Suprapubic skin (tissue), 4 donors: ENCODE data around the gene RNF111. TPM values are rescaled to one million over a fixed set of nuclear protein-coding genes. Genes with fewer than 3 reads are reported as not detected.

Experiments used
- DNase-seq, 2 donors: peaks; one replicate each; pipeline ENCODE4 v3.0.0-alpha.2; 2019; ENCODE audit warnings: low spot score in 2 of 2
- H3K27ac ChIP-seq: fragments of 200-600 bp; sonication (generic); one replicate; pipeline ENCODE4 v1.5.1; 2019
- H3K27me3 ChIP-seq: fragments of 200-600 bp; sonication (generic); one replicate; pipeline ENCODE4 v1.5.1; 2019
- H3K36me3 ChIP-seq: fragments of 200-600 bp; sonication (generic); one replicate; pipeline ENCODE4 v1.5.1; 2019
- H3K4me1 ChIP-seq: fragments of 200-600 bp; sonication (generic); one replicate; pipeline ENCODE4 v1.5.1; 2019
- H3K4me3 ChIP-seq: fragments of 200-600 bp; sonication (generic); one replicate; pipeline ENCODE4 v1.5.1; 2019; ENCODE audit warnings: mild to moderate bottlenecking
- H3K9me3 ChIP-seq: fragments of 200-600 bp; sonication (generic); one replicate; pipeline ENCODE4 v1.5.1; 2019
- CTCF ChIP-seq, 2 donors: fragments of 200-600 bp in 1 of 2; fragments of 450-650 bp in 1 of 2; sonication (generic) in 1 of 2; IDR thresholded peaks; one replicate each; pipeline ENCODE4 v1.5.1; 2016 to 2019; ENCODE audit warnings: antibody characterized with exemption in 2 of 2, mild to moderate bottlenecking in 1 of 2, moderate library complexity in 1 of 2
- EP300 ChIP-seq: sonication (generic); formaldehyde crosslinking; IDR thresholded peaks from one replicate; pipeline ENCODE4 v1.6.1; 2017; ENCODE audit warnings: antibody characterized with exemption
- POLR2A ChIP-seq, 2 donors: fragments of 450-650 bp; IDR thresholded peaks; one replicate each; pipeline ENCODE4 v1.6.1; 2017; ENCODE audit warnings: antibody characterized with exemption in 2 of 2, mild to moderate bottlenecking in 2 of 2, moderate library complexity in 2 of 2
- POLR2AphosphoS5 ChIP-seq, 3 donors: sonication (generic); formaldehyde crosslinking; IDR thresholded peaks; one replicate each; pipeline ENCODE4 v1.6.1; 2017; ENCODE audit warnings: antibody characterized with exemption in 3 of 3
- WGBS: methylation state at CpG from one replicate; pipeline ENCODE4 v1.1.5; 2018; 5-methylcytosine and 5-hydroxymethylcytosine counted together
- total RNA-seq, 4 donors: library from RNA; depleted of rRNA; stranded (reverse); fragments of >200 nt; gene quantifications; one replicate each; pipeline ENCODE4 v1.1.0, GENCODE V29; 2016

RNF111 gene
- total RNA-seq, 4 donors from 2014 or later = 15.2 to 34.4 (median 22.2) TPM

GRCh38 chr15:59059076-59059597 is 71.7 kb downstream of the RNF111 start:
- no peak for TF ChIP-seq POLR2A (IDR thresholded peaks at IDR 0.05)
- no peak for TF ChIP-seq CTCF (IDR thresholded peaks at IDR 0.05)
- no peak for TF ChIP-seq EP300
- no peak for TF ChIP-seq POLR2AphosphoS5 (IDR thresholded peaks at IDR 0.05)
- 94% methylated on average over 2 of the region's 2 CpGs for WGBS
- Histone ChIP-seq H3K27ac (no peak overlapping the region), H3K9me3 (no peaks in the 10 kb centered on the region), H3K4me1 (no peaks in the 10 kb centered on the region), H3K27me3 (no peaks in the 10 kb centered on the region), H3K4me3 (no peak overlapping the region), H3K36me3 (peaks cover 65% of the 10 kb centered on the region)
- no peak for DNase-seq

- Histone ChIP-seq H3K9me3 (no peaks in the 10 kb centered on the region), H3K4me1 (no peaks in the 10 kb centered on the region), H3K27ac (no peak overlapping the region), H3K36me3 (peaks cover 70% of the 10 kb centered on the region), H3K27me3 (no peaks in the 10 kb centered on the region), H3K4me3 (no peak overlapping the region)
- 85% methylated on average over 4 of the region's 4 CpGs for WGBS
- TF ChIP-seq POLR2A (IDR thresholded peaks at IDR 0.05) = no peak
- DNase-seq = no peak
These were observed 72.9 kb downstream of the RNF111 start for GRCh38 chr15:59060348-59060747.

GRCh38 chr15:59063042-59063441 is 75.6 kb downstream of the RNF111 start:
- H3K9me3 ChIP-seq = no peaks in the 10 kb centered on the region
- no peak for DNase-seq
- no peak overlapping the region for H3K4me3 ChIP-seq
- peaks cover 83% of the 10 kb centered on the region for H3K36me3 ChIP-seq
- no peaks in the 10 kb centered on the region for H3K27me3 ChIP-seq
- H3K4me1 ChIP-seq = no peaks in the 10 kb centered on the region
- no peak overlapping the region for H3K27ac ChIP-seq
- 82% methylated on average over 4 of the region's 4 CpGs for WGBS
- TF ChIP-seq EP300 (no peak), POLR2AphosphoS5 (IDR thresholded peaks at IDR 0.05) (no peak), POLR2A (IDR thresholded peaks at IDR 0.05) (no peak), CTCF (IDR thresholded peaks at IDR 0.05) (no peak)

- TF ChIP-seq POLR2AphosphoS5 (IDR thresholded peaks at IDR 0.05) = no peak
- TF ChIP-seq EP300 = no peak
- TF ChIP-seq POLR2A (IDR thresholded peaks at IDR 0.05) = no peak
- TF ChIP-seq CTCF (IDR thresholded peaks at IDR 0.05) = no peak
- Histone ChIP-seq H3K36me3 (peaks cover 59% of the 10 kb centered on the region), H3K27ac (no peak overlapping the region), H3K4me1 (no peaks in the 10 kb centered on the region), H3K27me3 (no peaks in the 10 kb centered on the region), H3K9me3 (no peaks in the 10 kb centered on the region), H3K4me3 (no peak overlapping the region)
- 91% methylated on average over 1 of the region's 1 CpG for WGBS
- DNase-seq = no peak
These were observed 82.0 kb downstream of the RNF111 start for GRCh38 chr15:59069430-59069829.

GRCh38 chr15:59074607-59075006 is 87.1 kb downstream of the RNF111 start:
- no peak overlapping the region for H3K27ac ChIP-seq
- no peak overlapping the region for H3K4me3 ChIP-seq
- DNase-seq = no peak
- no peaks in the 10 kb centered on the region for H3K27me3 ChIP-seq
- peaks cover 37% of the 10 kb centered on the region for H3K36me3 ChIP-seq
- TF ChIP-seq POLR2AphosphoS5 (IDR thresholded peaks at IDR 0.05) (no peak), CTCF (IDR thresholded peaks at IDR 0.05) (no peak), EP300 (no peak)
- no peaks in the 10 kb centered on the region for H3K9me3 ChIP-seq
- WGBS = 91% methylated on average over 1 of the region's 1 CpG
- no peaks in the 10 kb centered on the region for H3K4me1 ChIP-seq

GRCh38 chr15:59087731-59088130 is 100.3 kb downstream of the RNF111 start:
- Histone ChIP-seq H3K27ac (no peak overlapping the region), H3K27me3 (no peaks in the 10 kb centered on the region), H3K4me3 (no peak overlapping the region), H3K4me1 (no peaks in the 10 kb centered on the region), H3K9me3 (no peaks in the 10 kb centered on the region), H3K36me3 (peaks cover 69% of the 10 kb centered on the region)
- 96% methylated on average over 2 of the region's 2 CpGs for WGBS
- no peak for DNase-seq
- no peak for TF ChIP-seq CTCF (IDR thresholded peaks at IDR 0.05)
- no peak for TF ChIP-seq EP300
- no peak for TF ChIP-seq POLR2AphosphoS5 (IDR thresholded peaks at IDR 0.05)
- TF ChIP-seq POLR2A (IDR thresholded peaks at IDR 0.05) = no peak
